OCI-LY7 (cell line): ENCODE results near the gene ACTRT2. TPM values are rescaled to one million over a fixed set of nuclear protein-coding genes. Genes with fewer than 3 reads are reported as not detected.

ENCODE experiments used
- BruUV-seq: library from RNA; stranded (reverse); fragments of 400-500 nt; replicated peaks from 2 replicates; lab custom pipeline; 2021; lab: Mats Ljungman, UMichigan
- CTCF ChIA-PET: fragments of 300-600 bp; sonication (Branson Sonifier 250); formaldehyde crosslinking; loops from one replicate; lab custom pipeline; 2022; ENCODE audit warnings: antibody characterized with exemption; ENCODE audit not compliant: unreplicated experiment; lab: Charles Lee
- POLR2A ChIA-PET: fragments of 300-600 bp; sonication (Branson Sonifier 250); formaldehyde crosslinking; loops from one replicate; lab custom pipeline; 2022; ENCODE audit warnings: antibody characterized with exemption; lab: Charles Lee
- DNase-seq: peaks from one replicate; pipeline ENCODE4 v3.0.0-alpha.2; 2015; ENCODE audit warnings: low spot score
- H2AFZ ChIP-seq: fragments of 200-600 bp; sonication (generic), shearing (Covaris generic); 2 replicates; pipeline ENCODE4 v1.6.1; 2014; ENCODE audit warnings: mild to moderate bottlenecking, antibody characterized with exemption, low read length, moderate library complexity
- H3K27ac ChIP-seq: fragments of 200-600 bp; sonication (generic); 2 replicates; pipeline ENCODE4 v1.5.1; 2014; ENCODE audit warnings: mixed run types, low read depth, mild to moderate bottlenecking, moderate library complexity, low read length, inconsistent platforms; ENCODE audit not compliant: poor library complexity, severe bottlenecking
- H3K36me3 ChIP-seq: fragments of 200-600 bp; sonication (generic); 2 replicates; pipeline ENCODE4 v1.6.1; 2014; ENCODE audit warnings: mild to moderate bottlenecking, antibody characterized with exemption, low read length, moderate library complexity, mixed read lengths; ENCODE audit not compliant: insufficient read depth
- H3K4me1 ChIP-seq: fragments of 200-600 bp; sonication (generic); 2 replicates; pipeline ENCODE4 v1.5.1; 2014; ENCODE audit warnings: mild to moderate bottlenecking, low read length; ENCODE audit not compliant: insufficient read depth, poor library complexity, severe bottlenecking
- H3K4me2 ChIP-seq: fragments of 200-600 bp; sonication (generic); 2 replicates; pipeline ENCODE4 v1.6.1; 2014; ENCODE audit warnings: mild to moderate bottlenecking, low read length
- H3K4me3 ChIP-seq: fragments of 200-600 bp; sonication (generic); 2 replicates; pipeline ENCODE4 v1.5.1; 2014; ENCODE audit warnings: mild to moderate bottlenecking, low read depth, low read length; ENCODE audit not compliant: poor library complexity, severe bottlenecking
- H3K79me2 ChIP-seq: fragments of 200-600 bp; sonication (generic); 2 replicates; pipeline ENCODE4 v1.6.1; 2016; ENCODE audit warnings: low read depth, mild to moderate bottlenecking, low read length, moderate library complexity, mixed read lengths; ENCODE audit not compliant: insufficient read depth
- H3K9me2 ChIP-seq: fragments of 200-600 bp; sonication (generic); 2 replicates; pipeline ENCODE4 v1.6.1; 2016; ENCODE audit warnings: mild to moderate bottlenecking, low read length, mixed read lengths; ENCODE audit not compliant: insufficient read depth
- H3K9me3 ChIP-seq: fragments of 200-600 bp; sonication (generic); 2 replicates; pipeline ENCODE4 v1.6.1; 2014; ENCODE audit warnings: mild to moderate bottlenecking, mixed run types, low read length, mixed read lengths
- H4K20me1 ChIP-seq: fragments of 200-600 bp; sonication (generic); 2 replicates; pipeline ENCODE4 v1.6.1; 2014; ENCODE audit warnings: mild to moderate bottlenecking, antibody characterized with exemption, low read length, moderate library complexity, mixed read lengths; ENCODE audit not compliant: insufficient read depth
- EZH2phosphoT487 ChIP-seq: fragments of 200-600 bp; sonication (generic); IDR thresholded peaks from 2 replicates; pipeline ENCODE4 v1.6.1; 2018; ENCODE audit warnings: low read depth, borderline replicate concordance, mild to moderate bottlenecking, mixed run types, antibody characterized with exemption, low read length, moderate library complexity, mixed read lengths
- intact Hi-C: fragments of 100-400 bp; cut with micrococcal nuclease; formaldehyde crosslinking; loops from one replicate; pipeline ENCODE4 v1.10.0; 2022; ENCODE audit not compliant: unreplicated experiment
- total RNA-seq, 2 experiments: library from RNA; depleted of rRNA in 1 of 2; stranded (reverse); fragments of >200 nt in 1 of 2; shearing (Covaris generic) in 1 of 2; gene quantifications; 2 replicates each; pipeline ENCODE4 v1.2.3, GENCODE V29; 2014 to 2022
- TF ChIP-seq, protein P1 (sequence below): fragments of 200-600 bp; sonication (generic); conservative IDR thresholded peaks from 2 replicates; pipeline ENCODE4 v1.5.1; 2014; ENCODE audit warnings: mild to moderate bottlenecking, antibody characterized with exemption, low read length, moderate library complexity, mixed read lengths

Gene ACTRT2
- total RNA-seq, 2 experiments from 2014 or later: not detected

DNA sequence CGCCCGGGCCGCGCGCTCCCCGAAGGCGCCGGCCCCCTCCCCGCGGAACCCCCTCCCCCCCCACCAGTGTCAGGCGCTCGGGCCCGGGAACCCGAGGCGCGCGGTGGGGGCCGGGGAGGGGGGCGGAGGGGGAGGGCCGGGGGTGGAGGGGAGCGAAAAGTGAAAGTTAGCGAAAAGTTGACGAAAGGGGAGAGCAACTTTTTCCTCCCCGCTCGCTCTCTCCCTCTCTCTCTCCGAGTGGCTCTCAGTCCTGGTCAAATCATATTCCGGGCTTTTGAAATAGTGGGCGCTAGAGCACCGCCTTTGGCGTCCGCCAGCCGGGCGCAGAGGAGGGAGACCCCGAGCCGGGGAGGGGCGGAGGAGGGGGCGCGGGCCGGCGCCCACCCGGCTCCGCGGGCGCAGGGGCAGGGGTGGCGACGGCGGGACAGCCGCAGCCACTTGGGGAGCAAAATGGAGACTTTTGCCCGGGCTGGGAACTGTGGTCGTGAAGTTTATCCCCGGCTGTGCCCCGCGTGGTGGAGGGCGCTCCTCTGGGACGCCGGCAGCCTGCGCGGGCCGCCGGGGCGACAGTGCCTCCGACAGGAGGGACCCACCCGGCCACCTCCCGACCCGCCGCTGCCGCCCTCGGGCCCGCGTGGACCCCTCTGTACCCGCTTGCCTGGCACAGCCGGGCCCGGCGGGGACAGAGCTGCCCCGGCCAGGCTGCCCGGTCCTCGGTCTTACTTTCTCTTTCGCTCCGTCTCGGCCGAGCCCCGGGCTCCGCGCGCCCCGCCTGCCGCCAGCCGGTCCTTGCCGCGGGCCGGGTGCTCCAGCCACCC is 48.4 kb downstream of the ACTRT2 start:
- Histone ChIP-seq H4K20me1 (no peaks in the 10 kb centered on the region), H3K36me3 (no peaks in the 10 kb centered on the region), H3K27ac (no peak overlapping the region), H3K79me2 (no peaks in the 10 kb centered on the region), H3K9me3 (no peaks in the 10 kb centered on the region), H3K4me2 (no peak overlapping the region), H3K4me3 (no peak overlapping the region), H2AFZ (no peak overlapping the region), H3K9me2 (no peaks in the 10 kb centered on the region), H3K4me1 (no peaks in the 10 kb centered on the region)
- BruUV-seq: no TSS peak
- intact Hi-C loops: no loop called here
- no peak for DNase-seq
- TF ChIP-seq, protein P1, sequence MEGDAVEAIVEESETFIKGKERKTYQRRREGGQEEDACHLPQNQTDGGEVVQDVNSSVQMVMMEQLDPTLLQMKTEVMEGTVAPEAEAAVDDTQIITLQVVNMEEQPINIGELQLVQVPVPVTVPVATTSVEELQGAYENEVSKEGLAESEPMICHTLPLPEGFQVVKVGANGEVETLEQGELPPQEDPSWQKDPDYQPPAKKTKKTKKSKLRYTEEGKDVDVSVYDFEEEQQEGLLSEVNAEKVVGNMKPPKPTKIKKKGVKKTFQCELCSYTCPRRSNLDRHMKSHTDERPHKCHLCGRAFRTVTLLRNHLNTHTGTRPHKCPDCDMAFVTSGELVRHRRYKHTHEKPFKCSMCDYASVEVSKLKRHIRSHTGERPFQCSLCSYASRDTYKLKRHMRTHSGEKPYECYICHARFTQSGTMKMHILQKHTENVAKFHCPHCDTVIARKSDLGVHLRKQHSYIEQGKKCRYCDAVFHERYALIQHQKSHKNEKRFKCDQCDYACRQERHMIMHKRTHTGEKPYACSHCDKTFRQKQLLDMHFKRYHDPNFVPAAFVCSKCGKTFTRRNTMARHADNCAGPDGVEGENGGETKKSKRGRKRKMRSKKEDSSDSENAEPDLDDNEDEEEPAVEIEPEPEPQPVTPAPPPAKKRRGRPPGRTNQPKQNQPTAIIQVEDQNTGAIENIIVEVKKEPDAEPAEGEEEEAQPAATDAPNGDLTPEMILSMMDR: no peak
- TF ChIP-seq EZH2phosphoT487: no peak
- ChIA-PET CTCF (no interaction called here), POLR2A (no interaction called here)

DNA sequence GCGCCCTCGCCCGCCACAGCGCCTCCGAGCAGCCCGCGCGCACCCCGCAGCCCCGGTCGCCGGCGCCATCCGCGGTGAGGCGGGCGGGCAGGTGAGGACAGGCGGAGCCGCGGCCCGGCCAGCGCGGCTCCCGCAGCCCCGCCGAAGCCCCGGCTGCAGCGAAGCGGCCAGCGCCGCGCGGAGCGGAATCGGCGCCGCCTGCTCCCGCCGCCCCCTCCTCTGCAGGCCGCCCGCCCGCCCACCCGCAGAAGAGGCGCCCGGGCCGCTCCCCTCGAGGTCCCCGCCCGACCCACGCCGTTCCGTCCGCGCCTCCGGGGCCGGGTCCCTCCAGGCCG is 49.0 kb downstream of the ACTRT2 start:
- DNase-seq: no peak
- TF ChIP-seq EZH2phosphoT487: no peak
- TF ChIP-seq, protein P1: no peak
- H3K4me1 ChIP-seq: no peaks in the 10 kb centered on the region
- POLR2A ChIA-PET: no interaction called here
- no peak overlapping the region for H3K27ac ChIP-seq
- no peaks in the 10 kb centered on the region for H3K9me2 ChIP-seq
- no peaks in the 10 kb centered on the region for H3K9me3 ChIP-seq
- H3K4me3 ChIP-seq: no peak overlapping the region
- no peaks in the 10 kb centered on the region for H3K79me2 ChIP-seq
- no peak overlapping the region for H3K4me2 ChIP-seq
- no peak overlapping the region for H2AFZ ChIP-seq
- no peaks in the 10 kb centered on the region for H4K20me1 ChIP-seq
- no peaks in the 10 kb centered on the region for H3K36me3 ChIP-seq
- no TSS peak for BruUV-seq
- CTCF ChIA-PET: no interaction called here
- intact Hi-C loops: no loop called here

DNA sequence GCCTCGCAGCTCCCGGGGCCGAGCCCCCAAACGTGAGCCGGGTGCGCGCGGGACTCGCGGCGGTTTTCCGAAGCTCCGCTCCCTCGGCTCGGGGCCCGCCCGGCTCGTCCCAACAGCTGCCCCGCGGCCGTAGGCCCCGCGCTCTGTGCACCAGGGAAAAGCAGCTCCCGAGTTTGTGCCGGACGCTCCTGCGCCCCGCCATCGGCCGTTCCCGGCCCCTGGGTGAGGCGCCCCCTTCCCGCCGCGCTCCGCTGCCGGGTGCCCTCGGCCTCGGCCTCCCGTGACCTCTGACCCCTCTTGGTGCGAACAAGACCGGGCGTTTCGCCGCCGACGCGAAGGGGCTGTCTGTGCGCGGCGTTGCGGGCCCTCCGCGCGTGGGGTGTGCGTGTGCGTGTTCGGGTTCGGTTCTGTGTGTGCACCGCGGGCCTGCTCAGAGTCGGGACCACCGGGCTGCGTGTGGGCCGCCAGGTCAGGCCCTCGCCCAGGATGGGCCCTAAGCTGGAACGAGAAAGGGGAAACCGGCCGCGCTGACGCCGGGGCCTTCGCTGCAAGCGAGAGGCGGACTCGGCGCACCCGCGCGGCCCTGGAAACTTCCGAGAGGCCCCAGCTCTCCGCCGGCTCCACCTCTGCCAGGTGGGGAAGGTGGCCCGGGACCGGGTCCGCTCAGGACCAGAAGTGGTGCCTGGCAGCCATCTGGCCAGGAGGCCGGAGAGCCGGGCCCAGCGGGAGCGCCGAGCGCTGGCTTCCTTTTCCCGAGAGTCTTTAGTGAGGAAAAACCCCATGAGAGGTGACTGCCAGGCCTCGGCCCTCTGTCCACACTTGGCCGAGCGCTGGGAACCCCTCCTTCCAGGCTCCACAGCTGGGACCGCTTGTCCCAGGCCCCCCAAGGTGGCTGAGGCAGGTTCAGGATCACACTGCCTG is 49.6 kb downstream of the ACTRT2 start:
- intact Hi-C loops: no loop called here
- no peaks in the 10 kb centered on the region for H3K36me3 ChIP-seq
- no peaks in the 10 kb centered on the region for H3K9me3 ChIP-seq
- POLR2A ChIA-PET: no interaction called here
- no peak overlapping the region for H3K4me2 ChIP-seq
- CTCF ChIA-PET: no interaction called here
- H3K9me2 ChIP-seq: no peaks in the 10 kb centered on the region
- no peaks in the 10 kb centered on the region for H3K4me1 ChIP-seq
- H4K20me1 ChIP-seq: no peaks in the 10 kb centered on the region
- no TSS peak for BruUV-seq
- no peak overlapping the region for H3K27ac ChIP-seq
- no peak overlapping the region for H2AFZ ChIP-seq
- no peak overlapping the region for H3K4me3 ChIP-seq
- DNase-seq: no peak
- no peak for TF ChIP-seq EZH2phosphoT487
- TF ChIP-seq, protein P1: no peak
- H3K79me2 ChIP-seq: no peaks in the 10 kb centered on the region
